KMS-11 (cell line): ENCODE results near the gene CEL.

Experiments used
- H2AFZ ChIP-seq: fragments of 200-600 bp; sonication (generic); 2 replicates; pipeline ENCODE4 v1.6.1; 2016; ENCODE audit warnings: antibody characterized with exemption, mixed run types, low read depth
- H3K27ac ChIP-seq: fragments of 200-600 bp; sonication (generic); 2 replicates; pipeline ENCODE4 v1.6.1; 2016; ENCODE audit warnings: mild to moderate bottlenecking, mixed run types
- H3K27me3 ChIP-seq: fragments of 200-600 bp; sonication (generic); 2 replicates; pipeline ENCODE4 v1.6.1; 2017; ENCODE audit warnings: mild to moderate bottlenecking, low read depth, mixed run types, moderate library complexity; ENCODE audit not compliant: insufficient read depth
- H3K36me3 ChIP-seq: fragments of 200-600 bp; sonication (generic); 2 replicates; pipeline ENCODE4 v1.6.1; 2017; ENCODE audit warnings: mild to moderate bottlenecking, mixed run types; ENCODE audit not compliant: insufficient read depth
- H3K4me1 ChIP-seq: fragments of 200-600 bp; sonication (generic); 2 replicates; pipeline ENCODE4 v1.6.1; 2016; ENCODE audit warnings: mild to moderate bottlenecking, low read depth, mixed run types; ENCODE audit not compliant: poor library complexity, severe bottlenecking
- H3K4me2 ChIP-seq: fragments of 200-600 bp; sonication (generic); 2 replicates; pipeline ENCODE4 v1.7.0; 2016; ENCODE audit warnings: mild to moderate bottlenecking, mixed run types
- H3K4me3 ChIP-seq: fragments of 200-600 bp; sonication (generic); IDR thresholded peaks from 2 replicates; pipeline ENCODE4 v1.6.1; 2017; ENCODE audit warnings: low read depth, low read length, mixed read lengths; ENCODE audit not compliant: insufficient read depth
- H3K79me2 ChIP-seq: fragments of 200-600 bp; sonication (generic); 2 replicates; pipeline ENCODE4 v1.6.1; 2016; ENCODE audit warnings: low read depth, mixed run types; ENCODE audit not compliant: insufficient read depth
- H3K9ac ChIP-seq: fragments of 200-600 bp; sonication (generic); 2 replicates; pipeline ENCODE4 v1.6.1; 2016; ENCODE audit warnings: mild to moderate bottlenecking, mixed run types
- H4K20me1 ChIP-seq: fragments of 200-600 bp; sonication (generic); 2 replicates; pipeline ENCODE4 v1.6.1; 2016; ENCODE audit warnings: mild to moderate bottlenecking, mixed run types; ENCODE audit not compliant: insufficient read depth
- TF ChIP-seq, protein P1 (sequence below): fragments of 200-600 bp; sonication (generic); conservative IDR thresholded peaks from 2 replicates; pipeline ENCODE4 v1.6.1; 2017; ENCODE audit warnings: low read depth, mild to moderate bottlenecking, antibody characterized with exemption, low read length, moderate library complexity, mixed read lengths

Gene CEL

DNA sequence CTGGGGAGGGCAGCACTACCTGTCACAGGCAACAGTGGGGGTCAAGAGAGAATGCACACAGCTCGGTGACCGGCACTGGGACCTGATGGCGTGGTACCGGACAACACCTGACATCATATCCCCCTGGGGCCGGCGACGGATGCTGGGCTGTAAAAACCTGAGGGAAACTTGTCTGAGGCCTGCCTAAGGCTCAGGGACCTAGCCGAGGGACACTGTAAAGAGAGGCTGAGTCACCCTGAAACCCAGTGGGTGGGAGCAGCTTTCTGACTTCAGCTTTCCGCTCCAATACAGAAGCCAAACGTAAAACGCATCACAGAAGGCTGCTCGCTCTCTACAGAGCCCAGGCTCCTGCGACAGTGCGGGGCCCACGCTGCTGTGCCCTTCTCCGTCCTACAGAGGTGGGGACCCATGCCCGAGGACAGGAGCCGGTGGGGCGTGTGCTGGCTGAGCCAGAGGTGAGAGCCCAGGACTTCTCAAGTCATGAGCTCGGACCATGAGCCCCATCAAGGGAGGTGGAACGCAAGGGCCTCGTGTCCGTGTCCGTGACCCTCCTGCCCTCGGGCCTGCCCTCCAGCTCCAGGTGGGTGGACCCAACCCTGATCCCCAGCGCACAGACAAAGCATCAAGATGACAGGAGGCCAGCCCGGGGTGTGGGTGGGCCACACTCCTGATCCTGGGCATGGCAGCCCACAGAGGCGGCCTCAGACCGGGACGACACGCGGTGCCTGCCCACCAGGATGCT lies 54.0 kb downstream of the CEL start:
- H3K4me3 ChIP-seq: no peak overlapping the region
- H3K27ac ChIP-seq: no peak overlapping the region
- H3K4me1 ChIP-seq: no peaks in the 10 kb centered on the region
- H3K27me3 ChIP-seq: no peaks in the 10 kb centered on the region
- no peak overlapping the region for H3K4me2 ChIP-seq
- no peaks in the 10 kb centered on the region for H4K20me1 ChIP-seq
- TF ChIP-seq, protein P1, sequence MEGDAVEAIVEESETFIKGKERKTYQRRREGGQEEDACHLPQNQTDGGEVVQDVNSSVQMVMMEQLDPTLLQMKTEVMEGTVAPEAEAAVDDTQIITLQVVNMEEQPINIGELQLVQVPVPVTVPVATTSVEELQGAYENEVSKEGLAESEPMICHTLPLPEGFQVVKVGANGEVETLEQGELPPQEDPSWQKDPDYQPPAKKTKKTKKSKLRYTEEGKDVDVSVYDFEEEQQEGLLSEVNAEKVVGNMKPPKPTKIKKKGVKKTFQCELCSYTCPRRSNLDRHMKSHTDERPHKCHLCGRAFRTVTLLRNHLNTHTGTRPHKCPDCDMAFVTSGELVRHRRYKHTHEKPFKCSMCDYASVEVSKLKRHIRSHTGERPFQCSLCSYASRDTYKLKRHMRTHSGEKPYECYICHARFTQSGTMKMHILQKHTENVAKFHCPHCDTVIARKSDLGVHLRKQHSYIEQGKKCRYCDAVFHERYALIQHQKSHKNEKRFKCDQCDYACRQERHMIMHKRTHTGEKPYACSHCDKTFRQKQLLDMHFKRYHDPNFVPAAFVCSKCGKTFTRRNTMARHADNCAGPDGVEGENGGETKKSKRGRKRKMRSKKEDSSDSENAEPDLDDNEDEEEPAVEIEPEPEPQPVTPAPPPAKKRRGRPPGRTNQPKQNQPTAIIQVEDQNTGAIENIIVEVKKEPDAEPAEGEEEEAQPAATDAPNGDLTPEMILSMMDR: no peak
- H3K36me3 ChIP-seq: no peaks in the 10 kb centered on the region
- no peaks in the 10 kb centered on the region for H3K79me2 ChIP-seq
- no peak overlapping the region for H3K9ac ChIP-seq
- H2AFZ ChIP-seq: no peak overlapping the region

DNA sequence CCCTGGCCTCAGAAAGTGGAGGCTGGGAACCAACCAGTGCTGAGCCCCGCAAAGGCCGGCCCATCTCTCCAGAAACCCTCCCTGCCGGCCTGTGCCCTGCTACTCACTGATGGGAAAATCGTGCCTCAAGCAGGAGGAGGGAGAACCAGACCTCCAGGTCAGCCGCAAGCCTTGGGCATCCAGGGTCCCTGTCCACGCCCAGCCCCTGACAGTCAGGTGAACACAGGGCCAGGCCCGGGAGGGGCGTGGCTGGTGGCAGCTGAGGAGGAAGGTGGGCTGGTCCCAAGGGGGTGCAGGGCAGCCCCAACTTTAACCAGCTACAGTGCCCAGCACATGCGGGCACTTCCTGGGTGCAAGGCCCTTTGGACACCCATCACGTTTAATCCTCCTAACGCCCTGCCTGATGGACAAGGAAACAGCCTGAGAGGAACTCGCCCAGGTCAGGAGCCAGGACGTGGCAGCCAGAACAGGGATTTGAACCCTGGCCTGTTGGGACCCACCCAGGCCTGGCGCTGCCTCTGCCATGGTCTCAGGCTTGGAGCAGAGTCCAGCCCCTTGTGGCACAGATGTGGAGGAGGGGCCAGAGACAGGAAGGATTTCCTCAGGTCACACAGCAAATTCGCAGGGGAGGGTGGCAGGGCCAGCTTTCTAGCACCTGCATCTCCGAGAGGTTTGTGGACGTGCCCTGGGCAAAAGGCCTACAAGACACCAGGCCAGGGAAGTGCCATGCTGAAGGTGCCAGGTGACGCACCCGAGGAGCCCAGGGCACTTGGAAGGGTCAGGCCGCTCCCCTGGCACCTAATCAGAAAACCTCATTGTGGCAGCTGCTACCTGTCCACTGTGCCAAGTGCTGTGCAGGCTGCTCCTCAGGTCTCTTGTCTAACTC lies 54.8 kb downstream of the CEL start:
- no peak overlapping the region for H3K9ac ChIP-seq
- H3K27ac ChIP-seq: no peak overlapping the region
- H3K36me3 ChIP-seq: no peaks in the 10 kb centered on the region
- peaks cover 3% of the 10 kb centered on the region for H3K4me1 ChIP-seq
- no peaks in the 10 kb centered on the region for H4K20me1 ChIP-seq
- H3K4me3 ChIP-seq: no peak overlapping the region
- TF ChIP-seq, protein P1: no peak
- H3K4me2 ChIP-seq: no peak overlapping the region
- H3K79me2 ChIP-seq: no peaks in the 10 kb centered on the region
- no peak overlapping the region for H2AFZ ChIP-seq
- H3K27me3 ChIP-seq: no peaks in the 10 kb centered on the region

DNA sequence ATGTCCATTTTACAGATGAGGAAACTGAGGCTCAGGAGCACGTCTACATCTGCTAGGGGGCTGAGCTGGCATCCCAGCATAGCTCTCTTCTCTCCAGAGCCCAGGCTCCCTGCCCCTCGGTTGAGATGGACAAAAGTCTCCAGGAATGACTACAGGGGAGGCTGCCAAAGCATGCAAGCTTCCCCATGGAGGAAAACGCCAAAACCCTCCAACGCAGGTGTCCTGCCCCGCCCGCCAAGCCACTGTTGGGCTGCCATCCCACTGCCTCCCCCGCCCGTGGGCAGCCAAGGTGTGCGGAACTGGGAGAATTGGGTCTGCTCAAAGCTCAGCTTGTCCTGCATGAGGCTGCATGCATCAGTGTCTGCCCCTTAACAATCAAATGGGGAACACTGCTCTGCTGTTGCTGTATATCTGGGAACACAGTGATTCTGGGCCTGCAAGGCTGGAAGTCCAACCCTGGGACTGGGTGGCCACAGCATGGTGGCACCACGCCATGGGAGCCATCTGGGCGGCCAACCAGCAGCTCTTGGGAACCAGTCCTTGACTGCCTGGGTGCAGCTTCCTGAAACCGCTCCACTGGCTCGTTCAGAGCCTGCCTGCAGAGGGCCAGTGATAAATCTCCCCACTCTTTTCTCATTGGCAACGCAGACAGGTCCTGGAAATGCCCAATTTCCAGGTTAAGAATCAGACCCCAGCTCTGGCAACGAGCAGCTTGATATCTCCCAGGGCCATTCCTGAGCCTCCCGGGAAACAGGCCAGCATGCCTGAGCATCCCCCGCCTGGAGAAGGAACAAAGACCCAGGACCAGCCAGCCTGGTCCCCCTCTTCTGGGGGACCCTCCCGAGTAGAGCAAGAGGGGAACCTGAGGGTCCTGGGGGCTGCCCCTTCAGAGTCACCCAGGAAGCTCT lies 55.7 kb downstream of the CEL start:
- H3K27ac ChIP-seq: no peak overlapping the region
- TF ChIP-seq, protein P1: no peak
- H4K20me1 ChIP-seq: no peaks in the 10 kb centered on the region
- no peaks in the 10 kb centered on the region for H3K79me2 ChIP-seq
- no peak overlapping the region for H3K4me3 ChIP-seq
- no peak overlapping the region for H2AFZ ChIP-seq
- no peak overlapping the region for H3K4me2 ChIP-seq
- no peaks in the 10 kb centered on the region for H3K27me3 ChIP-seq
- H3K36me3 ChIP-seq: no peaks in the 10 kb centered on the region
- H3K4me1 ChIP-seq: peaks cover 5% of the 10 kb centered on the region
- no peak overlapping the region for H3K9ac ChIP-seq

DNA sequence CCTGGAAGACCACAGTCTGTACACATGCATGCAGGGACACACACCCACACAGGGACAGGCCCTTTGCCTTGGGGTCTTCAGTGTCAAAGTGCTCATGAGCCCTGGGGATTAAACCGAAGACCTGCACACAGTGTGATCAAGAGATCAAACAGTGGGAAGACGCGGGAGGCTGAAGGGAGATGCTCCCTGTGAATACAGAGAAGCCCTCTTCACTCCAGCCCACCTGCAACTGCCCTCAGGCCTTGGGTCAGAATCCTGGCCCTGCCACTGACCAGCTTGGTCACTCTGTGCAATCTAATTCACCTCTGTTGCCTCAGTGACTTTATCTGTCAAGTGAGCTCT lies 56.4 kb downstream of the CEL start:
- no peak overlapping the region for H3K27ac ChIP-seq
- H3K79me2 ChIP-seq: no peaks in the 10 kb centered on the region
- no peak overlapping the region for H3K4me3 ChIP-seq
- H4K20me1 ChIP-seq: no peaks in the 10 kb centered on the region
- H3K4me1 ChIP-seq: peaks cover 5% of the 10 kb centered on the region
- H3K36me3 ChIP-seq: no peaks in the 10 kb centered on the region
- no peaks in the 10 kb centered on the region for H3K27me3 ChIP-seq
- TF ChIP-seq, protein P1: no peak
- no peak overlapping the region for H3K9ac ChIP-seq
- no peak overlapping the region for H2AFZ ChIP-seq
- no peak overlapping the region for H3K4me2 ChIP-seq
